ENCODE data around the gene HNRNPH2. TPM values are rescaled to one million over a fixed set of nuclear protein-coding genes. Genes with fewer than 3 reads are reported as not detected.

Gene HNRNPH2
- total and polyA plus RNA-seq, 7 donors, result 43.7 to 101 (median 62.8) TPM

GRCh38 chrX:101362757-101363156 lies 45.3 kb upstream of the HNRNPH2 start:
- DNase-seq, result no peak
- Histone ChIP-seq H3K4me1 (no peaks in the 10 kb centered on the region), H3K4me3 (no peak overlapping the region), H3K9me3 (no peaks in the 10 kb centered on the region), H3K36me3 (ENCODE audit: insufficient read depth in 1 of 2, low read depth in 1 of 2) (no peaks in the 10 kb centered on the region), H3K27me3 (ENCODE audit: insufficient read depth in 3 of 3, low read length in 2 of 3) (peaks cover 0 to 9% (median 0%) of the 10 kb centered on the region in 3 donors), H3K27ac (no peak overlapping the region)
- intact Hi-C loops (cut with DNase I), result no loop called here
- ATAC-seq, result no peak
- TF ChIP-seq CTCF (IDR thresholded peaks at IDR 0.05), result no peak

GRCh38 chrX:101365301-101365795 lies 42.7 kb upstream of the HNRNPH2 start:
- Histone ChIP-seq H3K27me3 (ENCODE audit: insufficient read depth in 3 of 3, low read length in 2 of 3) (peaks cover 0 to 5% (median 0%) of the 10 kb centered on the region in 3 donors), H3K4me3 (no peak overlapping the region), H3K36me3 (ENCODE audit: insufficient read depth in 1 of 2, low read depth in 1 of 2) (no peaks in the 10 kb centered on the region), H3K27ac (no peak overlapping the region), H3K4me1 (no peaks in the 10 kb centered on the region), H3K9me3 (no peaks in the 10 kb centered on the region)
- 82 to 100% (median 88%) methylated on average over 1 of the region's 1 CpG for WGBS, 3 donors
- no peak for DNase-seq
- no peak for ATAC-seq
- intact Hi-C loops (cut with DNase I), result no loop called here
- no peak for TF ChIP-seq CTCF (IDR thresholded peaks at IDR 0.05)

GRCh38 chrX:101368800-101369199 lies 39.2 kb upstream of the HNRNPH2 start:
- H3K4me1 ChIP-seq, result no peaks in the 10 kb centered on the region
- DNase-seq, result no peak
- no peak overlapping the region for H3K27ac ChIP-seq
- intact Hi-C loops (cut with DNase I), result no loop called here
- no peak for ATAC-seq
- H3K27me3 ChIP-seq (ENCODE audit: insufficient read depth in 3 of 3, low read length in 2 of 3), result peaks cover 0 to 22% (median 0%) of the 10 kb centered on the region in 3 donors
- no peaks in the 10 kb centered on the region for H3K36me3 ChIP-seq (ENCODE audit: insufficient read depth in 1 of 2, low read depth in 1 of 2)
- no peak for TF ChIP-seq CTCF (IDR thresholded peaks at IDR 0.05)
- no peaks in the 10 kb centered on the region for H3K9me3 ChIP-seq
- no peak overlapping the region for H3K4me3 ChIP-seq

- ATAC-seq, result no peak
- Histone ChIP-seq H3K9me3 (no peaks in the 10 kb centered on the region), H3K27ac (no peak overlapping the region), H3K4me1 (no peaks in the 10 kb centered on the region), H3K27me3 (ENCODE audit: insufficient read depth in 3 of 3, low read length in 2 of 3) (peaks cover 0 to 16% (median 0%) of the 10 kb centered on the region in 3 donors), H3K36me3 (ENCODE audit: insufficient read depth in 1 of 2, low read depth in 1 of 2) (no peaks in the 10 kb centered on the region), H3K4me3 (no peak overlapping the region)
- TF ChIP-seq CTCF (IDR thresholded peaks at IDR 0.05), result no peak
- 62 to 75% (median 67%) methylated on average over 6 of the region's 6 CpGs for WGBS, 3 donors
- intact Hi-C loops (cut with DNase I), result no loop called here
- no peak for DNase-seq
These were observed 38.3 kb upstream of the HNRNPH2 start for GRCh38 chrX:101369687-101370086.

GRCh38 chrX:101370888-101371504 lies 37.0 kb upstream of the HNRNPH2 start:
- H3K27me3 ChIP-seq (ENCODE audit: insufficient read depth in 3 of 3, low read length in 2 of 3), result peaks cover 0 to 16% (median 0%) of the 10 kb centered on the region in 3 donors
- WGBS, 3 donors, result 22 to 41% (median 28%) methylated on average over 3 of the region's 3 CpGs
- H3K36me3 ChIP-seq (ENCODE audit: insufficient read depth in 1 of 2, low read depth in 1 of 2), result no peaks in the 10 kb centered on the region
- TF ChIP-seq CTCF (IDR thresholded peaks at IDR 0.05), result no peak
- no peaks in the 10 kb centered on the region for H3K9me3 ChIP-seq
- no peak for DNase-seq
- no peak overlapping the region for H3K27ac ChIP-seq
- ATAC-seq, result no peak
- intact Hi-C loops (cut with DNase I), result no loop called here
- H3K4me1 ChIP-seq, result no peaks in the 10 kb centered on the region
- no peak overlapping the region for H3K4me3 ChIP-seq
